Neuron (in vitro differentiated cells): ENCODE measurements around the gene SULT1A2.
"Not testable (repeated sequence)": the region's sequence is repeated elsewhere in the genome, so short reads cannot be mapped to it uniquely, and the experiment has no call there.

Source experiments
- H2AFZ ChIP-seq: one replicate; pipeline ENCODE4 v1.6.1; 2013; ENCODE audit warnings: low read depth, mild to moderate bottlenecking, inconsistent platforms, low read length, moderate library complexity
- H3K27me3 ChIP-seq: one replicate; pipeline ENCODE4 v1.6.1; 2013; ENCODE audit warnings: low read length; ENCODE audit not compliant: insufficient read depth
- H3K36me3 ChIP-seq: one replicate; pipeline ENCODE4 v1.6.1; 2013; ENCODE audit warnings: low read length; ENCODE audit not compliant: insufficient read depth
- H3K4me1 ChIP-seq: one replicate; pipeline ENCODE4 v1.6.1; 2013; ENCODE audit warnings: low read length; ENCODE audit not compliant: insufficient read depth
- H3K4me3 ChIP-seq: 2 replicates; pipeline ENCODE4 v1.5.1; 2013; ENCODE audit warnings: mild to moderate bottlenecking, low read length, moderate library complexity
- H3K9me3 ChIP-seq: one replicate; pipeline ENCODE4 v1.6.1; 2013; ENCODE audit warnings: low read length

SULT1A2 gene

DNA sequence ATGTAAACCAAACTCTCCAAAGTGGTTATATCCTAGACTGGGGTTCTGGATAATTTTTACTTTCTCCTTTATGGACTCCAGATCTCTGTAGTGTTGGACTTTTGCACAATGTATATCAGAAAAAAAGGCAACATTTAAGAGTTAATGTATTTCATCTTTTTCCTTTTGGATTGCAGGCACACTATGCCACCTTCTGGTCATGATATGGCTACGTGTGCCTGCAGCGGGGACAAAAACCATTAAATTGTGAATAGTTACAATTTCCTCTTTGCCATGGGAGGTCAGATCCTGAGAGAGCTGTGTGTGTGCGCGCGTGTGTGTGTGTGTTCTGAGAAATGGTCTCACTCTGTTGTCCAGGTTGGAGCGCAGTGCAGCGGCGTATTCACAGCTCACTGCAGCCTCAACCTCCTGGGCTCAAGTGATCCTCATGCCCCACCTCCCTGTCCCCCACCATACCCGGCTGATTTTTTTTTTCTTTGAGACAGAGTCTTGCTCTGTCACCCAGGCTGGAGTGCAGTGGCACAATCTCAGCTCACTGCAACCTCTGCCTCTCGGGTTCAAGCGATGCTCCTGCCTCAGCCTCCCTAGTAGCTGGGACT is 47.5 kb downstream of the SULT1A2 start:
- Histone ChIP-seq H3K4me3 (no peak overlapping the region), H3K36me3 (no peaks in the 10 kb centered on the region), H3K9me3 (no peaks in the 10 kb centered on the region), H2AFZ (no peak overlapping the region), H3K4me1 (no peaks in the 10 kb centered on the region), H3K27me3 (no peaks in the 10 kb centered on the region)

DNA sequence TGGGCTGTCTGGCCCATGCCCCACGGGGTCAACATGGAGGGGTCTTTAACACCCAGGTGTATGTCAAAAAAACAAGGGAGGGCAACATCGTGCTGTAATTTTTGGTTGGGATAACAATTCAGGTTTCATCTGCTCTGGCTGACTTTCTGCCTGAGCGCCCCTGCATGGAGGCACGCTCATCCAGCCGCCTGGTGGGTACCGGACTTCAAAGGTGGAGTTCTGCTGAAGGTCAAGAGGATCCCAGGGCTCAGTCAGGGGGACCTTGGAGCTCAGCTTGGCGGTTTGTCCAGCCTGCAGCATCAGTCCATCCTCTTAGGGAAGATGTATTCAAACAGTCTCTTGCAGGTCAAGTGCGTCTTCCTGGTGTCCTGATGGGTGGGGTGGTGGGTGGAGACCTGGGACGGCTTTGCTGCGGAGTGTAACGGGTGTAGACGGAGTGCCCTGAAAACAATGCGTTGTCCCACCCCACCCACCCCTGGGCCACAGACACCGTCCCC is 48.5 kb downstream of the SULT1A2 start:
- no peaks in the 10 kb centered on the region for H3K9me3 ChIP-seq
- H3K27me3 ChIP-seq = no peaks in the 10 kb centered on the region
- H3K36me3 ChIP-seq = no peaks in the 10 kb centered on the region
- no peak overlapping the region for H2AFZ ChIP-seq
- no peaks in the 10 kb centered on the region for H3K4me1 ChIP-seq
- H3K4me3 ChIP-seq = no peak overlapping the region

DNA sequence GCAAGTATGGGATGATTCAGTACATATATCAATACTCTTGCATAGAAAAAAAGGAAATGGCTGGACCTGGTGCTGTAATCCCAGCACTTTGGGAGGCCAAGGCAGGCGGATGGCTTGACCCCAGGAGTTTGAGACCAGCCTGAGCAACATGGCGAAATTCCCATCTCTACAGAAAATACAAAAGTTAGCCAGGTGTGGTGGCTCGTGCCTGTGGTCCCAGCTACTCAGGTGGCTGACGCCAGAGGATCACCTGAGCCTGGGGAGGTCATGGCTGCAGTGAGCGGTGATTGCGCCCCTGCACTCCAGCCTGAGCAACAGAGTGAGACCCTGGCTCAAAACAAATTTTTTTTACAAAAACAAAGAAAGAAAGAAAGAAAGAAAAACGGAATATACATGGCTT is 50.2 kb downstream of the SULT1A2 start:
- Histone ChIP-seq H3K4me3 (no peak overlapping the region), H3K27me3 (no peaks in the 10 kb centered on the region), H2AFZ (no peak overlapping the region), H3K36me3 (no peaks in the 10 kb centered on the region), H3K4me1 (no peaks in the 10 kb centered on the region), H3K9me3 (no peaks in the 10 kb centered on the region)

DNA sequence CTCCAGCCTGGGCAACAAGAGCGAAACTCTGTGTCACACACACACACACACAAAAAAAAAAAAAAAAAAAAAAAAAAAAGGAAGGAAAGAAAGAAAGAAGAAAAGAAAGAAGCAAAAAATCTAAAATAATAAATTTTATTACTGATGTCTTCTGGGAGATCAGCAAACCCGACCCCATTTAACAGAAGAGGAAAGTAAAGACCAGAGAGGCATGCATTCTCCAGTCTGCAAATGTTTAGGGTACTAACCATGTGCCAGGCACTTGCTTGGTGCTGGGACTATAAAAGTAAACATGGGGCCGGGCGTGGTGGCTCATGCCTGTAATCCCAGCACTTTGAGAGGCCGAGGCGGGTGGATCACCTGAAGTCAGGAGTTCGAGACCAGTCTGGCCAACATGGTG is 50.9 kb downstream of the SULT1A2 start:
- H3K36me3 ChIP-seq, H3K9me3 ChIP-seq, H3K4me1 ChIP-seq, H3K27me3 ChIP-seq, H2AFZ ChIP-seq, H3K4me3 ChIP-seq: not testable (repeated sequence)

DNA sequence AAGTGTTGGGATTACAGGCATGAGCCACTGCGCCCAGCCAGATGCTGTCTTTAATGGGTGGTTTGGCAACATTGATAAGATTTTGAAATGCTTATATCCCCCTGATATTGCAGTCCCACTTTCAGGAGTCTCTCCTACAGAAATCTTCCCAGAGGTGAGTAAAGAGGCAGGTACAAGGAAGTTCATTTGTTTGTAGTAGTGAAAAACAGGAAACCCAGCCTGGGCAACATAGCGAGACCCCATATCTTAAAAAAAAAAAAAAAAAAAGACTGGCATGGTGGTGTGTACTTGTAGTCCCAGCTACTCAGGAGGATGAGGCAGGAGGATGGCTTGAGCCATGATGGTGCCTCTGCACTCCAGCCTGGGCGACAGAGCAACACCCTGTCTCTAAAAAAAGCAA is 51.9 kb downstream of the SULT1A2 start:
- Histone ChIP-seq H3K9me3 (no peaks in the 10 kb centered on the region), H3K4me3 (no peak overlapping the region), H3K36me3 (no peaks in the 10 kb centered on the region), H3K4me1 (no peaks in the 10 kb centered on the region), H2AFZ (no peak overlapping the region), H3K27me3 (no peaks in the 10 kb centered on the region)

DNA sequence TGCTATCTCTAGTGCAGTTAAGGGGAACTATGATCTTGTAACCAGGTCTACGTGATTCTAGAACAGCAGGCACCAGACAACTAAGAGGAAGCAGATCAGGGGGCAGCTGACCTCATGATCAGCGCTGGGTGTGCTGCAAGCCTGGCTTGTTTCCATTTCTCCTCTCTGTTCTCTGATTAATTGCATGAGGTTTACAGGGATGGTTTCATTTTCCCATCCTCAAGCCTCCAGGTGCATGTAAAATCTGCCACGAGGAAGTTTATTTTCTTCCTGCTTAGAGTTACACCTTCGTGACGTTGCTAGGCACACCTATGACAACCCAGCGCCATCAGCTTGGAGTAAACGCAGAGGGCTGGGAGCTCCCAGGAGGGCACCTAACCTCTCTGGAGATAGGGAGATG is 53.8 kb downstream of the SULT1A2 start:
- Histone ChIP-seq H3K9me3 (no peaks in the 10 kb centered on the region), H3K27me3 (no peaks in the 10 kb centered on the region), H2AFZ (no peak overlapping the region), H3K4me3 (no peak overlapping the region), H3K36me3 (no peaks in the 10 kb centered on the region), H3K4me1 (no peaks in the 10 kb centered on the region)

DNA sequence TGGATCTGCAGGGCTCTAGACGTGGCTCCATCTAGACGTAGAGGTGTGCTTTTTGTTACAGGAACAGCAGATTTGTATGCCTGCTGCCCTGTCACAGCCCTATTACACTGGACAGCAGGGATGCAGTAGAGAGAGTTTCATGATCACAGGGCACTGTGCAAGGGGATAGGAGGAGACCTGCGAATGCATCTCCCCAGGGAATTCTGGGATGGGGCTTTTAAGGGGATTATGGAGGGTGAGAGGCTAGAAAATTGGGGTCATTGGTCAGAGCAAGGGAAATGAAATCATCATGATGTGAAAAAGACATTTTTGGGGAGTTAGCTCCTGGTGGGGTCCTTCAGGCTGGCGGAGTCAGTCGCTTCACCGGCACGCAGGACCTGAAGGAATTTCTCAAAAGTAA is 54.2 kb downstream of the SULT1A2 start:
- H3K4me3 ChIP-seq = no peak overlapping the region
- no peaks in the 10 kb centered on the region for H3K36me3 ChIP-seq
- no peaks in the 10 kb centered on the region for H3K4me1 ChIP-seq
- no peak overlapping the region for H2AFZ ChIP-seq
- no peaks in the 10 kb centered on the region for H3K9me3 ChIP-seq
- H3K27me3 ChIP-seq = no peaks in the 10 kb centered on the region
